GM19023 (cell line): ENCODE results near the gene RAB13.

Source experiments
- ATAC-seq: cut with Tn5 transposase; IDR thresholded peaks from one replicate; pipeline ENCODE4 v1.9.1; 2021; ENCODE audit warnings: mild to moderate bottlenecking, moderate library complexity; ENCODE audit not compliant: unreplicated experiment

The RAB13 gene

GRCh38 chr1:153978274-153978909 lies 7.7 kb downstream of the RAB13 start:
- ATAC-seq, result no peak

GRCh38 chr1:153977250-153978240 lies 8.6 kb downstream of the RAB13 start, which contains the start of gene JTB:
Gene JTB, minus strand, starts transcription at chr1:153977674. Its CDS starts 422 bp downstream, at chr1:153977252.
- ATAC-seq, result peak; percentile 78

GRCh38 chr1:153976819-153977249 lies 9.3 kb downstream of the RAB13 start:
- ATAC-seq, result no peak

GRCh38 chr1:153973525-153973924 lies 12.6 kb downstream of the RAB13 start:
- no peak for ATAC-seq

- no peak for ATAC-seq
Observed at GRCh38 chr1:153973071-153973470, 13.1 kb downstream of the RAB13 start.

GRCh38 chr1:153970346-153970745 lies 15.8 kb downstream of the RAB13 start:
- no peak for ATAC-seq

GRCh38 chr1:153968972-153969371 lies 17.2 kb downstream of the RAB13 start:
- ATAC-seq, result no peak

GRCh38 chr1:153968408-153968807 lies 17.7 kb downstream of the RAB13 start:
- no peak for ATAC-seq

- no peak for ATAC-seq
Observed at GRCh38 chr1:153968000-153968363, 18.2 kb downstream of the RAB13 start.

GRCh38 chr1:153967107-153967999 lies 18.8 kb downstream of the RAB13 start, which contains the start of gene CREB3L4:
Gene CREB3L4, plus strand, starts transcription at chr1:153967902. Its CDS starts 624 bp downstream, at chr1:153968526.
- ATAC-seq, result peak; percentile 71

GRCh38 chr1:153963850-153964331 lies 22.2 kb downstream of the RAB13 start:
- peak; percentile 1 for ATAC-seq

GRCh38 chr1:153963030-153963849 lies 22.9 kb downstream of the RAB13 start, which contains the start of gene SLC39A1:
Gene SLC39A1, minus strand, starts transcription at chr1:153963537. Its CDS starts 822 bp downstream, at chr1:153962715.
- peak; percentile 54 for ATAC-seq

GRCh38 chr1:153962088-153963029 lies 23.8 kb downstream of the RAB13 start:
- ATAC-seq, result no peak

GRCh38 chr1:153961421-153961820 lies 24.7 kb downstream of the RAB13 start:
- ATAC-seq, result no peak

- no peak for ATAC-seq
Observed at GRCh38 chr1:153960206-153960605, 25.9 kb downstream of the RAB13 start.

GRCh38 chr1:153959454-153959853 lies 26.7 kb downstream of the RAB13 start:
- no peak for ATAC-seq

- ATAC-seq, result no peak
Observed at GRCh38 chr1:153958961-153959260, 27.2 kb downstream of the RAB13 start.

- peak; percentile 78 for ATAC-seq
Observed at GRCh38 chr1:153958111-153958960, 27.8 kb downstream of the RAB13 start, which contains the start of gene CRTC2. Gene CRTC2, minus strand, starts transcription at chr1:153958612. Its CDS starts 115 bp downstream, at chr1:153958497.
